ENCODE data around the gene SMIM29. TPM values are rescaled to one million over a fixed set of nuclear protein-coding genes. Genes with fewer than 3 reads are reported as not detected.
A peak's percentile ranks its signal among the peaks of the same experiment; 100 is the strongest.

The SMIM29 gene
- total and polyA plus RNA-seq, 2 donors (not counting 1 experiment from before 2014, with no cell fraction given): 16.7 to 36.3 TPM

GRCh38 chr6:34248198-34248726 is 544 bp downstream of the SMIM29 start:
- H3K4me2 ChIP-seq (ENCODE audit: extremely low read depth, insufficient read depth, low read length): peak overlapping the region; percentile 97
- H3K4me3 ChIP-seq (replicated peaks in 1 of 4; ENCODE audit: control extremely low read depth in 1 of 4, insufficient read depth in 1 of 4, low read depth in 3 of 4, low read length in 4 of 4): peak overlapping the region; percentile 42 to 84 (median 66)
- H3K27me3 ChIP-seq (ENCODE audit: control insufficient read depth, insufficient read depth, low read length): no peaks in the 10 kb centered on the region
- peak overlapping the region; percentile 59 for H3K9ac ChIP-seq (ENCODE audit: insufficient read depth, low read length)
- DNase-seq (ENCODE audit: low read depth in 2 of 2): peak in 1 of 2 donors; percentile 25
- no peaks in the 10 kb centered on the region for H3K9me3 ChIP-seq (ENCODE audit: control insufficient read depth, insufficient read depth, low read depth, low read length)
- H3K27ac ChIP-seq (ENCODE audit: insufficient read depth, low read length): peak overlapping the region; percentile 71
- peaks cover 6% of the 10 kb centered on the region for H3K36me3 ChIP-seq (ENCODE audit: control insufficient read depth, insufficient read depth, low read length)
- H4K20me1 ChIP-seq (ENCODE audit: control insufficient read depth, extremely low read depth, insufficient read depth, low read length): no peaks in the 10 kb centered on the region
- peak overlapping the region; percentile 0 for H2AFZ ChIP-seq (ENCODE audit: low read length)
- TF ChIP-seq EZH2 (IDR thresholded peaks at IDR 0.05; ENCODE audit: low read length, missing control alignments): no peak
- no peak for TF ChIP-seq CTCF (conservative IDR thresholded peaks at IDR 0.05 in 1 of 2, IDR thresholded peaks at IDR 0.05 in 1 of 2; ENCODE audit: low read depth in 1 of 2, low read length in 2 of 2)
- peaks cover 21% of the 10 kb centered on the region for H3K4me1 ChIP-seq (ENCODE audit: control insufficient read depth, extremely low read depth, insufficient read depth, low read length)
- H3K79me2 ChIP-seq (ENCODE audit: control insufficient read depth, insufficient read depth, low read length): peaks cover 13% of the 10 kb centered on the region

- Histone ChIP-seq H3K79me2 (ENCODE audit: control insufficient read depth, insufficient read depth, low read length) (peaks cover 13% of the 10 kb centered on the region), H3K36me3 (ENCODE audit: control insufficient read depth, insufficient read depth, low read length) (peaks cover 6% of the 10 kb centered on the region), H3K27me3 (ENCODE audit: control insufficient read depth, insufficient read depth, low read length) (no peaks in the 10 kb centered on the region), H3K9ac (ENCODE audit: insufficient read depth, low read length) (no peak overlapping the region), H3K27ac (ENCODE audit: insufficient read depth, low read length) (peak overlapping the region; percentile 71), H3K4me3 (replicated peaks in 1 of 4; ENCODE audit: control extremely low read depth in 1 of 4, insufficient read depth in 1 of 4, low read depth in 3 of 4, low read length in 4 of 4) (peak overlapping the region; percentile 42 to 84 (median 66)), H3K4me2 (ENCODE audit: extremely low read depth, insufficient read depth, low read length) (peak overlapping the region; percentile 97), H3K4me1 (ENCODE audit: control insufficient read depth, extremely low read depth, insufficient read depth, low read length) (peaks cover 26% of the 10 kb centered on the region), H3K9me3 (ENCODE audit: control insufficient read depth, insufficient read depth, low read depth, low read length) (no peaks in the 10 kb centered on the region), H2AFZ (ENCODE audit: low read length) (no peak overlapping the region), H4K20me1 (ENCODE audit: control insufficient read depth, extremely low read depth, insufficient read depth, low read length) (no peaks in the 10 kb centered on the region)
- no peak for DNase-seq (ENCODE audit: low read depth in 2 of 2)
- TF ChIP-seq EZH2 (IDR thresholded peaks at IDR 0.05; ENCODE audit: low read length, missing control alignments) (no peak), CTCF (conservative IDR thresholded peaks at IDR 0.05 in 1 of 2, IDR thresholded peaks at IDR 0.05 in 1 of 2; ENCODE audit: low read depth in 1 of 2, low read length in 2 of 2) (no peak)
These were observed 1.2 kb downstream of the SMIM29 start for GRCh38 chr6:34247481-34248197.

- Histone ChIP-seq H3K4me2 (ENCODE audit: extremely low read depth, insufficient read depth, low read length) (peak overlapping the region; percentile 27), H3K4me3 (replicated peaks in 1 of 4; ENCODE audit: control extremely low read depth in 1 of 4, insufficient read depth in 1 of 4, low read depth in 3 of 4, low read length in 4 of 4) (no peak overlapping the region), H3K27ac (ENCODE audit: insufficient read depth, low read length) (peak overlapping the region; percentile 49), H4K20me1 (ENCODE audit: control insufficient read depth, extremely low read depth, insufficient read depth, low read length) (no peaks in the 10 kb centered on the region), H2AFZ (ENCODE audit: low read length) (no peak overlapping the region), H3K27me3 (ENCODE audit: control insufficient read depth, insufficient read depth, low read length) (no peaks in the 10 kb centered on the region), H3K9ac (ENCODE audit: insufficient read depth, low read length) (no peak overlapping the region), H3K79me2 (ENCODE audit: control insufficient read depth, insufficient read depth, low read length) (peaks cover 13% of the 10 kb centered on the region), H3K36me3 (ENCODE audit: control insufficient read depth, insufficient read depth, low read length) (peaks cover 12% of the 10 kb centered on the region), H3K4me1 (ENCODE audit: control insufficient read depth, extremely low read depth, insufficient read depth, low read length) (peaks cover 31% of the 10 kb centered on the region), H3K9me3 (ENCODE audit: control insufficient read depth, insufficient read depth, low read depth, low read length) (no peaks in the 10 kb centered on the region)
- TF ChIP-seq EZH2 (IDR thresholded peaks at IDR 0.05; ENCODE audit: low read length, missing control alignments) (no peak), CTCF (conservative IDR thresholded peaks at IDR 0.05 in 1 of 2, IDR thresholded peaks at IDR 0.05 in 1 of 2; ENCODE audit: low read depth in 1 of 2, low read length in 2 of 2) (peak; percentile 41 to 51)
- no peak for DNase-seq (ENCODE audit: low read depth in 2 of 2)
These were observed 2.0 kb downstream of the SMIM29 start for GRCh38 chr6:34246563-34247391.

Measured in fibroblast of lung (primary cell).